HepG2 (cell line): ENCODE data around the gene NYNRIN. TPM values are rescaled to one million over a fixed set of nuclear protein-coding genes. Genes with fewer than 3 reads are reported as not detected.

Experiments
- ARID4A ChIP-seq: sonication (generic); formaldehyde crosslinking; IDR thresholded peaks from 2 replicates; pipeline ENCODE4 v1.5.0; 2020; ENCODE audit warnings: mild to moderate bottlenecking, missing genetic modification reagents, borderline replicate concordance
- ASH2L ChIP-seq: fragments of 300-600, 200-600 bp; sonication (generic); IDR thresholded peaks from 2 replicates; pipeline ENCODE4 v1.7.0; 2017; ENCODE audit warnings: low read depth, mild to moderate bottlenecking, moderate library complexity, mixed read lengths, low read length; ENCODE audit not compliant: insufficient read length
- GATAD2A ChIP-seq: IDR thresholded peaks from 2 replicates; pipeline ENCODE4 v1.6.1; 2016
- IRX3 ChIP-seq: sonication (generic); formaldehyde crosslinking; IDR thresholded peaks from 2 replicates; pipeline ENCODE4 v1.8.1; 2023; ENCODE audit warnings: mild to moderate bottlenecking, low read depth, missing genetic modification reagents, borderline replicate concordance
- MXD3 ChIP-seq: IDR thresholded peaks from 2 replicates; pipeline ENCODE4 v1.6.1; 2016; ENCODE audit warnings: mild to moderate bottlenecking, missing biosample characterization, missing genetic modification reagents
- NFKB2 ChIP-seq: sonication (generic); formaldehyde crosslinking; IDR thresholded peaks from 2 replicates; pipeline ENCODE4 v1.4.0; 2020; ENCODE audit warnings: missing genetic modification reagents, borderline replicate concordance
- PAWR ChIP-seq: sonication (generic); formaldehyde crosslinking; IDR thresholded peaks from 2 replicates; pipeline ENCODE4 v1.4.0; 2020; ENCODE audit warnings: missing genetic modification reagents, mild to moderate bottlenecking, borderline replicate concordance
- SNAI1 ChIP-seq: sonication (generic); formaldehyde crosslinking; IDR thresholded peaks from 2 replicates; pipeline ENCODE4 v1.5.0; 2020; ENCODE audit warnings: mild to moderate bottlenecking, missing genetic modification reagents, borderline replicate concordance
- THAP11 ChIP-seq: IDR thresholded peaks from 2 replicates; pipeline ENCODE4 v1.6.1; 2016; ENCODE audit warnings: missing biosample characterization, missing genetic modification reagents
- ZNF367 ChIP-seq: sonication (generic); formaldehyde crosslinking; IDR thresholded peaks from 2 replicates; pipeline ENCODE4 v1.4.0; 2020; ENCODE audit warnings: missing genetic modification reagents, borderline replicate concordance
- ZNF768 ChIP-seq: sonication (generic); formaldehyde crosslinking; IDR thresholded peaks from 2 replicates; pipeline ENCODE4 v1.4.0; 2020; ENCODE audit warnings: missing genetic modification reagents
- polyA plus RNA-seq, 8 experiments: library from polyadenylated mRNA; depleted of rRNA in 3 of 8; stranded (reverse) in 7 of 8; unstranded in 1 of 8; fragments of >200 nt; fragmentation: Illumina TruSeq in 4 of 8; extraction: Trizol in 4 of 8; gene quantifications; 2 replicates each; pipeline versions ENCODE4 v1.2.1 to v1.2.3, GENCODE V29; 2011 to 2016; ENCODE audit warnings: low read depth in 4 of 8, missing spikeins in 1 of 8, mixed read lengths in 1 of 8; ENCODE audit not compliant: insufficient read depth in 1 of 8
- total RNA-seq, 5 experiments: library from RNA; depleted of rRNA; stranded (reverse); fragments of >200 nt; fragmentation: Illumina TruSeq; extraction: Trizol; gene quantifications; 2 replicates each; pipeline ENCODE4 v1.2.3, GENCODE V29; 2016; ENCODE audit warnings: low read depth in 1 of 5
- TF ChIP-seq, protein P1 (sequence below): sonication (generic); formaldehyde crosslinking; IDR thresholded peaks from 2 replicates; pipeline ENCODE4 v1.4.0; 2020; ENCODE audit warnings: missing genetic modification reagents
- TF ChIP-seq, protein P2 (sequence below): sonication (generic); formaldehyde crosslinking; conservative IDR thresholded peaks from 2 replicates; pipeline ENCODE4 v1.4.0; 2020; ENCODE audit warnings: mild to moderate bottlenecking, missing genetic modification reagents, moderate library complexity

The NYNRIN gene
- total and polyA plus RNA-seq, 2 of the 13 experiments (the other 11 are each of a cell fraction or from before 2014, with no cell fraction given) = 0.63 to 1.1 TPM

DNA sequence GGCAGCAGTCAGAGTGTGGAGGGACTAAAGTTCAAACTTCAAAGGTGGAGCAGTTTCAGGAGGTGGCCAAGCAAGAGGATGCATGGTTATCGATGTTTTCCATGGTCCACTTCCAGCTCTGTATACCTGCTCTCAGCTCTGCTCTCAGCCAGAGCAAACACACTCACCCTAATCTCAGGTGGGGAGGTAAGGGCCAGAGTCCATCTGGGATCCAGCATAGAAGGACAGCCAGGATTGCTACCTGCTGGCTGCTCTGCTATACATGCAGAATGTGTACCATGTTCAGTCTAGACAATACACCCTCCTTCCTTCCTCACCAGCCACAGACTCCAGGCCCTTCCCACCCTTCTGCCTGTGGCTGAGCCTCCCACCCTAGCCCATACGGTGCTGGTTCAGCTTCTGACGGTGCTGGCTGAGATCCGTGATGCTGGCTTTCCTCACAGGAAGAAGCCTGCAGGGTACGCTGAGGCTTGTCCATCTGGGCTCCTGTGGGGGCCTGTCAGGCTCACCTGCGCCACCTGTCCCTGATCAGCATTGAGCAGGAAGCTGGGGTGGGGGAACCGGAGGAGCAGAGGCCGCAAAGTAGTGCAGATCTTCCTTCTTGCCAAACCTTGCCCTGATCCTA lies 28.2 kb downstream of the NYNRIN start (continued):
- TF ChIP-seq ASH2L = peak; percentile 30
- TF ChIP-seq PAWR (CRISPR knock-in tag) = 0 out of 2 replicates have a peak, but pooled peaks have one; percentile 31
- TF ChIP-seq NFKB2 (CRISPR knock-in tag) = peak; percentile 69
- TF ChIP-seq SNAI1 (CRISPR knock-in tag) = 0 out of 2 replicates have a peak, but pooled peaks have one; percentile 14
- peak; percentile 93 for TF ChIP-seq GATAD2A (CRISPR knock-in tag)
- peak; percentile 74; the same call in 1 of the 2 replicates for TF ChIP-seq ARID4A
- TF ChIP-seq ZNF768 (CRISPR knock-in tag) = peak; percentile 59; the same call in 1 of the 2 replicates
- TF ChIP-seq IRX3 = 0 out of 2 replicates have a peak, but pooled peaks have one; percentile 13
- no peak for TF ChIP-seq ZNF367 (CRISPR knock-in tag)
- no peak for TF ChIP-seq MXD3 (CRISPR knock-in tag)
- peak; percentile 78 for TF ChIP-seq THAP11 (CRISPR knock-in tag)
- TF ChIP-seq, protein P1, sequence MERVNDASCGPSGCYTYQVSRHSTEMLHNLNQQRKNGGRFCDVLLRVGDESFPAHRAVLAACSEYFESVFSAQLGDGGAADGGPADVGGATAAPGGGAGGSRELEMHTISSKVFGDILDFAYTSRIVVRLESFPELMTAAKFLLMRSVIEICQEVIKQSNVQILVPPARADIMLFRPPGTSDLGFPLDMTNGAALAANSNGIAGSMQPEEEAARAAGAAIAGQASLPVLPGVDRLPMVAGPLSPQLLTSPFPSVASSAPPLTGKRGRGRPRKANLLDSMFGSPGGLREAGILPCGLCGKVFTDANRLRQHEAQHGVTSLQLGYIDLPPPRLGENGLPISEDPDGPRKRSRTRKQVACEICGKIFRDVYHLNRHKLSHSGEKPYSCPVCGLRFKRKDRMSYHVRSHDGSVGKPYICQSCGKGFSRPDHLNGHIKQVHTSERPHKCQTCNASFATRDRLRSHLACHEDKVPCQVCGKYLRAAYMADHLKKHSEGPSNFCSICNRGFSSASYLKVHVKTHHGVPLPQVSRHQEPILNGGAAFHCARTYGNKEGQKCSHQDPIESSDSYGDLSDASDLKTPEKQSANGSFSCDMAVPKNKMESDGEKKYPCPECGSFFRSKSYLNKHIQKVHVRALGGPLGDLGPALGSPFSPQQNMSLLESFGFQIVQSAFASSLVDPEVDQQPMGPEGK (CRISPR knock-in tag) = peak; percentile 58
- TF ChIP-seq, protein P2, sequence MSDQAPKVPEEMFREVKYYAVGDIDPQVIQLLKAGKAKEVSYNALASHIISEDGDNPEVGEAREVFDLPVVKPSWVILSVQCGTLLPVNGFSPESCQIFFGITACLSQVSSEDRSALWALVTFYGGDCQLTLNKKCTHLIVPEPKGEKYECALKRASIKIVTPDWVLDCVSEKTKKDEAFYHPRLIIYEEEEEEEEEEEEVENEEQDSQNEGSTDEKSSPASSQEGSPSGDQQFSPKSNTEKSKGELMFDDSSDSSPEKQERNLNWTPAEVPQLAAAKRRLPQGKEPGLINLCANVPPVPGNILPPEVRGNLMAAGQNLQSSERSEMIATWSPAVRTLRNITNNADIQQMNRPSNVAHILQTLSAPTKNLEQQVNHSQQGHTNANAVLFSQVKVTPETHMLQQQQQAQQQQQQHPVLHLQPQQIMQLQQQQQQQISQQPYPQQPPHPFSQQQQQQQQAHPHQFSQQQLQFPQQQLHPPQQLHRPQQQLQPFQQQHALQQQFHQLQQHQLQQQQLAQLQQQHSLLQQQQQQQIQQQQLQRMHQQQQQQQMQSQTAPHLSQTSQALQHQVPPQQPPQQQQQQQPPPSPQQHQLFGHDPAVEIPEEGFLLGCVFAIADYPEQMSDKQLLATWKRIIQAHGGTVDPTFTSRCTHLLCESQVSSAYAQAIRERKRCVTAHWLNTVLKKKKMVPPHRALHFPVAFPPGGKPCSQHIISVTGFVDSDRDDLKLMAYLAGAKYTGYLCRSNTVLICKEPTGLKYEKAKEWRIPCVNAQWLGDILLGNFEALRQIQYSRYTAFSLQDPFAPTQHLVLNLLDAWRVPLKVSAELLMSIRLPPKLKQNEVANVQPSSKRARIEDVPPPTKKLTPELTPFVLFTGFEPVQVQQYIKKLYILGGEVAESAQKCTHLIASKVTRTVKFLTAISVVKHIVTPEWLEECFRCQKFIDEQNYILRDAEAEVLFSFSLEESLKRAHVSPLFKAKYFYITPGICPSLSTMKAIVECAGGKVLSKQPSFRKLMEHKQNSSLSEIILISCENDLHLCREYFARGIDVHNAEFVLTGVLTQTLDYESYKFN = peak; percentile 97
